Naive thymus-derived CD8-positive, alpha-beta T cell (primary cell): ENCODE measurements around the gene CCDC182. TPM values are rescaled to one million over a fixed set of nuclear protein-coding genes. Genes with fewer than 3 reads are reported as not detected.
A peak's percentile ranks its signal among the peaks of the same experiment; 100 is the strongest.

Source experiments
- ATAC-seq, 2 donors: fragments of 150-1000 bp; cut with Tn5 transposase in 1 of 2; sonication (Bioruptor Pico), chemical (Tn5 transposase) in 1 of 2; 1 replicate in 1 of 2; 2 replicates in 1 of 2; pipeline ENCODE4 v1.10.0; 2021; ENCODE audit warnings: mild to moderate bottlenecking in 2 of 2, moderate library complexity in 2 of 2
- POLR2A ChIA-PET: fragments of 350-600 bp; sonication (Branson Sonifier 250); formaldehyde crosslinking; loops from one replicate; lab custom pipeline; 2021; ENCODE audit warnings: antibody characterized with exemption; lab: Charles Lee
- DNase-seq, 10 donors: peaks; one replicate each; pipeline versions ENCODE4 v3.0.0 to v3.0.0-alpha.2; 2020 to 2022
- H3K27ac Mint-ChIP-seq, 10 donors: one replicate each; pipeline ENCODE4 v1.8.0; 2020 to 2022; ENCODE audit warnings: mild to moderate bottlenecking in 10 of 10, mixed read lengths in 10 of 10, moderate library complexity in 4 of 10, inconsistent platforms in 1 of 10
- H3K27me3 Mint-ChIP-seq, 5 donors: one replicate each; pipeline ENCODE4 v1.8.0; 2021 to 2022; ENCODE audit warnings: mixed read lengths in 5 of 5
- H3K36me3 Mint-ChIP-seq, 3 donors: one replicate each; pipeline ENCODE4 v1.8.0; 2020 to 2022; ENCODE audit warnings: mixed read lengths in 3 of 3, mild to moderate bottlenecking in 2 of 3, inconsistent platforms in 1 of 3
- H3K4me1 Mint-ChIP-seq, 4 donors: one replicate each; pipeline ENCODE4 v1.8.0; 2021 to 2022; ENCODE audit warnings: mixed read lengths in 4 of 4
- H3K4me3 Mint-ChIP-seq, 10 donors: one replicate each; pipeline ENCODE4 v1.8.0; 2020 to 2022; ENCODE audit warnings: mild to moderate bottlenecking in 10 of 10, mixed read lengths in 10 of 10, moderate library complexity in 6 of 10, inconsistent platforms in 1 of 10
- H3K9me3 Mint-ChIP-seq, 9 donors: one replicate each; pipeline ENCODE4 v1.8.0; 2020 to 2022; ENCODE audit warnings: mixed read lengths in 9 of 9, mild to moderate bottlenecking in 3 of 9, inconsistent platforms in 1 of 9, moderate library complexity in 1 of 9
- polyA plus RNA-seq, 3 donors: library from polyadenylated mRNA; unstranded; fragments of 300-500 nt; fragmentation: Illumina TruSeq; gene quantifications; one replicate each; pipeline ENCODE4 v1.2.3, GENCODE V29; 2021
- total RNA-seq, 8 experiments: library from RNA in 2 of 8; stranded (reverse) in 2 of 8; gene quantifications; one replicate each; pipeline ENCODE4 v1.2.3 and lab custom pipeline; 2021 to 2026

CCDC182 gene
- total and polyA plus RNA-seq, 5 experiments from 2014 or later = not detected

DNA sequence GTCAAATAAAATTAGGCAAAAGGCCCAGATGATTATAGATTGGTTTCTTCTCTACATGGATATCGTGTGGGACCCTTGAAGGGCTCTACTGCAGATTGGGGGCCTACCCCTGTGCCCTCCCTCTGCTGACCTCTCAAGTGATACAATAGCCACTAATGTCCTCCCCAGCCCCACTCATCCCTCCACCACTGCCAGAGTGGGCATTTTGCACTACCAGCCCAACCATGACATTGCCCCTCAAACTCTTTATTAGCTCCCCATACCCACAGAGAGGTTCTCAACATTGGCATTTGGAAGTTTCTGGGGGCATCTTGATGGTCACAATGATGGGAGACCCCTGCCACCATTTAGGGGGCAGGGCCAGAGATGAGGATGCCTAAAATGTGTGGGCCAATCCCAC, 41.8 kb downstream of the CCDC182 start:
- POLR2A ChIA-PET = no interaction called here
- Mint-ChIP-seq H3K27ac (peak overlapping the region in 1 of 10 donors; percentile 50), H3K9me3 (no peaks in the 10 kb centered on the region), H3K36me3 (peaks cover 0 to 4% (median 2%) of the 10 kb centered on the region in 3 donors), H3K4me1 (peaks cover 8 to 30% (median 11%) of the 10 kb centered on the region in 4 donors), H3K4me3 (no peak overlapping the region), H3K27me3 (no peaks in the 10 kb centered on the region)
- no peak for ATAC-seq
- no peak for DNase-seq

DNA sequence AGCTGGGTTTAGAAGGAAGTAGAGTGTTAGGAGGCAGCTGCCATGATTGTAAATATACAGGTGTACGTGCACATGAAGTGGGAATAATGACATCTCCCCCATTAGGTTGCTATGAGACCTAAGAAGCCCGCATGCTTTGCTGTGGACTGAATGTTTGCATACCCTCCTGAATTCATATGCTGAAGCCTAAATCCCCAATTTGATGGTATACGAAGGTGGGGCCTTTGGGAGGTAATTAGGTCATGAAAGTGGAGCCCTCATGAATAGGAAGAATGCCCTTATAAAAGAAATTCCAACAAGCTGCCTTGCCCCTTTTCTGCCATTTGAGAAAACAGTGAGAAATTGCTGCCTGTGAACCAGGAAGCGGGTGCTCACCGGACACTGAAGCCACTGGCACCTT, 44.0 kb downstream of the CCDC182 start:
- H3K27me3 Mint-ChIP-seq = no peaks in the 10 kb centered on the region
- POLR2A ChIA-PET = interaction anchor here (0.7 kb wide), 1 partner anchor 41 kb away, joined by 4 read pairs; no protein-coding TSS in a partner anchor
- H3K36me3 Mint-ChIP-seq = peaks cover 0 to 4% (median 2%) of the 10 kb centered on the region in 3 donors
- DNase-seq (no peak), ATAC-seq (no peak)
- no peak overlapping the region for H3K4me3 Mint-ChIP-seq
- peak overlapping the region in 2 of 10 donors; percentile 16 to 69 for H3K27ac Mint-ChIP-seq
- no peaks in the 10 kb centered on the region for H3K9me3 Mint-ChIP-seq
- peaks cover 3 to 17% (median 6%) of the 10 kb centered on the region in 4 donors for H3K4me1 Mint-ChIP-seq

DNA sequence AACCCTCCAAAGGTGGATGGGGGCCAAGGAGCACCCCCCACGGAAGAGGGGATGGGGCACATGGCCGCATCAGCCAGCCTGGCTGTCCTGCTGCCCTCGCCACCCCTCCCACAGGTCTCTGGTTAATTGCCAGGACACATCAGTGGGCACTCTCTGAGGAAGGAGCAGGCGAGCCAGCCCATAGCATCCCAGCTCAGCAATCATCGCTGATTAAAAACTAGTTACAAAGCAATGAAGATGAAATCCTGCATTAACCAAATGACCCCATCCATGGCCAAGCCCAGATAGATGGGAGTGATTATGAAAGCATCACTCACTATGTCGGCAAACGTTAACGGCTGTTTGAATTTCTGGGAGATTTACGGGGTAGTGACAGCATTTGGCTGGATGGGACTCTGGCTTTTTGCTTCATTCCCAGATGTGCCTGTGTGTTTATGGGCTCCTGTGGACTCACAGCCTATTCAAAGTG, 45.3 kb downstream of the CCDC182 start:
- H3K4me3 Mint-ChIP-seq = no peak overlapping the region
- POLR2A ChIA-PET = no interaction called here
- ATAC-seq = no peak
- H3K9me3 Mint-ChIP-seq = peaks cover 0 to 2% (median 0%) of the 10 kb centered on the region in 9 donors
- H3K27me3 Mint-ChIP-seq = no peaks in the 10 kb centered on the region
- DNase-seq = no peak
- peaks cover 0 to 10% (median 2%) of the 10 kb centered on the region in 4 donors for H3K4me1 Mint-ChIP-seq
- H3K27ac Mint-ChIP-seq = no peak overlapping the region
- peaks cover 0 to 7% (median 2%) of the 10 kb centered on the region in 3 donors for H3K36me3 Mint-ChIP-seq

DNA sequence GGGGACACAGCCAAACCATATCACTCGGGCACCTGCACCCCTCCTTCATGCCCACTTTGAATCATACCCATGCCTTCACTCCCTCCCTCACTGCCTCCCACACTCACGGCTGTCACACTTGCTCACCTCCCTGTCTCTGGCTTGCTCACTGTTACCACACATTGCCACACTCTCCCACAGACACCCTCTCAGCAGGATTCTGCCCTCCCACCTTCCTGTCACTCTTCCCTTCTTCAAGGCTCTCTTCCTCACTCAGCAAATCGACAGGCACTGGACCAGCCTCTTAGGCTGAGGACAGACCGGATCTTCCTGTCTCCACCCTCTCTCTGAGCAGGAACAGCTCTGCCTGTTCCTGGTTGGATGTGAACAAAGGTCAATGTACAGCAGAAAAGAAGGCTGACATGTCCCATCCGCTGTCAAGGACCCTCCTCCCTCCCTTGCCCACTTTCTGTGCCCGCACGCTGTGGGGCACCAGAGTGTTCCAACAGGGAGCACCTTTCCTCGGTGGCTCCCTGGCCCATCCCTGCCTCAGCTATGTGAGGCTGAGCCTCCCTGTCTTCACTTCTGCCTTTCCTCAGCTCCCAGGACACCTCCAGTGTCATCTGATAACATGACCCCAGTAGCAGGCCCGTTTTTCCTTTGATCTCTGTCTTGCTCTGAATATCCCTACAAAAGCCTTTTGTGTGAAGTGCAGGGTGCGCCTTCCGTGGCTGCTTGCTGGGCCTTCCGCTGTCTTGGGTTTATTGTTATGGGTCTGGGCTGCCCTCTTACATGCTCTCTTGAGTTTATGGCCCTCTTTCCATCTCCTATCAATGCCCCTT, 47.0 kb downstream of the CCDC182 start:
- DNase-seq (peak in 1 of 10 donors; percentile 8), ATAC-seq (peak in 1 of 2 donors; percentile 12)
- Mint-ChIP-seq H3K9me3 (peaks cover 0 to 7% (median 2%) of the 10 kb centered on the region in 9 donors), H3K27me3 (no peaks in the 10 kb centered on the region), H3K4me3 (no peak overlapping the region), H3K36me3 (peaks cover 2 to 16% (median 6%) of the 10 kb centered on the region in 3 donors), H3K4me1 (peaks cover 2 to 13% (median 8%) of the 10 kb centered on the region in 4 donors), H3K27ac (no peak overlapping the region)
- POLR2A ChIA-PET = no interaction called here

DNA sequence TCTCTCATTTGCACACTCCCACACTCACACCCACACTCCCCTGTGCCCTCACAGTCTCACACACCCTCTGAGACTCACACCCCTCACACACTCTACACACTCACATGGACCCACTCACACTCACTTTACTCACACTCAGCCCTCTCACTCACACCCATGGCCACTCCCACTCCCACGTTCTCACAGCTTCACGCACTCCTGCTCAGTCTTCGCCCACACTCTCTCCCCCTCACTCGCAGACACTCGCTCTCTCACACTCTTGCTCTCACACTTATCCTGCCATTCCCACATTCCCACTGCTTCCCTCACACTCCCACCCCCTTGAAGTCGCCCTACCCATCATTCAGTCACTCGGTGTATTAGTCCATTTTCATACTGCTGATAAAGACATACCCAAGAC, 47.9 kb downstream of the CCDC182 start:
- peaks cover 5 to 22% (median 15%) of the 10 kb centered on the region in 4 donors for H3K4me1 Mint-ChIP-seq
- DNase-seq (no peak), ATAC-seq (no peak)
- peaks cover 0 to 15% (median 5%) of the 10 kb centered on the region in 9 donors for H3K9me3 Mint-ChIP-seq
- POLR2A ChIA-PET = no interaction called here
- no peaks in the 10 kb centered on the region for H3K27me3 Mint-ChIP-seq
- H3K4me3 Mint-ChIP-seq = no peak overlapping the region
- peaks cover 2 to 24% (median 14%) of the 10 kb centered on the region in 3 donors for H3K36me3 Mint-ChIP-seq
- H3K27ac Mint-ChIP-seq = no peak overlapping the region

DNA sequence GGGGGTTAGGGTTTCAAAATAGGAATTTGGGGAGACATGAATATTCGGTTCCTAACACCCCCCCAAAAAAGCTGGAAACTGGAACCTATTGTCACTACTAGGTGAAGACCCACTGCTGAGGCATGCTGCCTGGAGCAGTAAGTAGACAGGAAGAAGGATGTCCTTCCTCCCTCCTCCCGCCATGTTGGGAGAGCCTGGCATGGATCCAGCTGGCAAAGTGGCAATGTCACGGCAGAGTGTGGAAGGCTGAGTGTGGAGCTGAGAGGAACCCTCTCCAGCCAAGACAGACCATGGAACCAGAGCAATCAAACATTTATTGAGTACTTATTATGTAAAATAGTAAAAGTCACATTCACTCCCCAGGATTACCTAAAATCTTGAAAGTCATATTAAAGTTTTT, 49.0 kb downstream of the CCDC182 start:
- no peaks in the 10 kb centered on the region for H3K27me3 Mint-ChIP-seq

More for the DNA sequence above, 49.0 kb downstream of the CCDC182 start:
- peaks cover 5 to 22% (median 15%) of the 10 kb centered on the region in 4 donors for H3K4me1 Mint-ChIP-seq
- H3K27ac Mint-ChIP-seq = peak overlapping the region in 1 of 10 donors; percentile 52
- no peak for DNase-seq
- H3K4me3 Mint-ChIP-seq = peak overlapping the region in 2 of 10 donors; percentile 26 to 72
- no peak for ATAC-seq
- POLR2A ChIA-PET = no interaction called here
- peaks cover 0 to 25% (median 6%) of the 10 kb centered on the region in 9 donors for H3K9me3 Mint-ChIP-seq
- H3K36me3 Mint-ChIP-seq = peaks cover 0 to 24% (median 16%) of the 10 kb centered on the region in 3 donors

Other genes starting within 250 kb of the CCDC182 start
- 10 to 100 TPM; 31.6 to 33.7 TPM for gene MRPS23, start 104.7 kb upstream of the CCDC182 start, total RNA-seq
- 10 to 100 TPM; 41.1 to 42.8 (median 41.6) TPM for gene MRPS23, start 104.7 kb upstream of the CCDC182 start, polyA plus RNA-seq
- under 1 TPM in 1 of 2 experiments, not detected in 1; 0.55 TPM for gene CUEDC1, start 210.1 kb upstream of the CCDC182 start, total RNA-seq
- gene CUEDC1, start 210.1 kb upstream of the CCDC182 start, polyA plus RNA-seq = not detected
- 10 to 100 TPM; 91.6 to 92.8 TPM for gene VEZF1, start 243.0 kb upstream of the CCDC182 start, total RNA-seq
- 10 to 100 TPM; 41.1 to 48.9 (median 42.1) TPM for gene VEZF1, start 243.0 kb upstream of the CCDC182 start, polyA plus RNA-seq